GM19193 (cell line): ENCODE data around the gene FIGN.

Experiments
- POLR2A ChIP-seq: IDR thresholded peaks from 4 replicates; pipeline ENCODE4 v1.6.1; 2011; ENCODE audit not compliant: insufficient read depth, insufficient read length; ENCODE audit errors: extremely low read depth

FIGN gene

DNA sequence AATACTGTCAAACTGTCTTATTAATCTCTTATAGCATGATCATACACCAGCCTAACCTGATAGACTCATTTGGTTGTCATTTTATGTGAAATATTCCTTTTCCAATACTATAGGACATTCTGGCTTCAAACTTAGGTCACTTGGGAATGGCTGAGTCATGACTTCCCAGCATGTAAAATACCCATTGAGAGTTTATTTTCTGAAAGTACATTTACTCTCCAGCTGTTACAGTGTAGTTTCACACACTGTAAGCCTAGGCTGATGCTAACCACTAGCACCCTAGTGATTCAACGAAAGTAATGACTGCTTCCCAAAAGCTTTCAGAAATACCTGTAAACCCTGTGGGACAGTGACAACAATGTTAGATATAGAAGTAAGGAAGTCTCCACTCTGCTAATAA, 93.8 kb downstream of the FIGN start:
- TF ChIP-seq POLR2A, result no peak

DNA sequence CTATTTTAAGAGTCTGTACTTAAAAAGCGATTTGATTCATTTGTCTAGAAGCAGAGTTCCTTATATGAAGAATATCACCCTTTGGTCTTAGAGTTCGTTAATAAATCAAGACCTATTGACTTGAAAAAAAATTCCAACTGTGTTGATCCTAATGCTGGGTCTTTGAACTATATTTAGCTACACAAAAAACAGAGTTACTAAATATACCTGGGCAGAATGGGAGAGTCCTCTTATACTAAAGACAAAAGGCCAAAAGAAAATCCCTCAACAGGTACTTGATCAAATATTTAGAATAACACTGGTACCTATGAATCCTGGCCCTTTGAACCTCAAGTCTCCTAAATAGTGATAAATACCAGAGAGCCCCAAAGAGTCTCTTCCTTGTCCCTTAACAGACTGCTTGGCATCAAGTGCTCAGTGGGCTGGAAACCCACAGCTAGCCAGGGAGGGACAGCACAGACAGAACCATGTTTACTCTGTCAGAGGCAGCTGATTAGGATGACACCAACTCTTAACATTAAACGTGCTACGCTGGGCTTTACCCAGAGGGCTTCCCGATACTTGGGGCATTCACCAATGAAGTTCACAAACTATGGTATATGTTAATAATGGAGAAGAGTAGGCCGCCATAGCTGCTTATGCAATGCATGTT, 95.1 kb downstream of the FIGN start:
- no peak for TF ChIP-seq POLR2A

DNA sequence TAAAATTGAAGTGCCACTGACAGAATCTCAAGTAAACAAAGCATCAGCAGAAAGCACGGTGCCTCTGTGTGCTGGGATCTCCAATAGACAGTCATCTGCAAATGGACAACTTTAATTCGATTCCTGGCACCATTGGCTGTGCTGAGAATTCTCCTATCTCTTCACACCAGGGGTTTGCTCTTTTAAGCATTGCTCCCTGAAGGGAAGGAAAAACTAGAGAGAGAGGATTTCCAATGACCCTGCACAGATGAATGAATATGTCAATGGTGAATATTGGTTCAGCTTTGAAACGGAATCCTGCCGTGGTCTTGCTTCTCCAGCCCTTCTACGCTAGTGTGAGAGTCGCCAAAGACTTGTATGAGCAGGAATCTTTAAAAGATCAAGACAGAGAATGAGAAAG, 97.9 kb downstream of the FIGN start:
- TF ChIP-seq POLR2A, result no peak

DNA sequence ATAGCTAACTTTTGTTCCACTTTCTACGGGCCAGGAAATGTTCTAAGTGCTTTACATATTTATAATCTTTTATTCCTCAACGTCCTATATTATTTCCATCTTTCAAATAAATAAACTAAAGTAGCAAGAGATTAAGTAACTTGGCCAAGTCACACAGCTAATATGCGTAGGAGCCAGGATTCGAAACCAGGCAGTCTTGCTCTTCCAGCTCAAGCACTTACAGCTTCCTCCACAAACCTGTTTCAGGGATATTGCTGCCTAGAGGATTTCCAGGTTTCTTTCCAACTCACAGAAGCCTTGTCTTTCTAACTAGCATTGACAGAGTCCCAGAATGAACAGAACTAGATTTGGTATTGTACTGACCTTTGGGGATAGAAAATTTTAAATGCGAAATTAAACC, 102.5 kb downstream of the FIGN start:
- TF ChIP-seq POLR2A, result no peak

DNA sequence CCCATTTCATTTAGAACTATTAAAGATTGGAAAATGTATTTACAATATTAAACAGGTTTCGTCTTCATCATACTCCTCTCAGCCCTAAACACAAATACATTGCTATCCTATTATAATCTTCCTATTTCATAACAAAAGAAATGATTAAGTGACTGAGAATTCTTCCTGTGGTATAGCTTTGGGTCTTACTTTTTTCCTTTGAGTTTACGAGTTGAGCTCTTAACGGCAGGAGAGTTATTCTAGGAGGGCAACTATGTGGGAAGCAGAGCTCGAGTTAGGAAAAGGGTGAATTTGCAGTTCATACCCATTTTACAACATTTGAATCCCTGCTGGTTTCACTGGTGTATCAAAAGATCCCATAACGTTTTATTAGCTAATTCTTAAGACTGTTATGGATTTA, 105.0 kb downstream of the FIGN start:
- TF ChIP-seq POLR2A, result no peak

DNA sequence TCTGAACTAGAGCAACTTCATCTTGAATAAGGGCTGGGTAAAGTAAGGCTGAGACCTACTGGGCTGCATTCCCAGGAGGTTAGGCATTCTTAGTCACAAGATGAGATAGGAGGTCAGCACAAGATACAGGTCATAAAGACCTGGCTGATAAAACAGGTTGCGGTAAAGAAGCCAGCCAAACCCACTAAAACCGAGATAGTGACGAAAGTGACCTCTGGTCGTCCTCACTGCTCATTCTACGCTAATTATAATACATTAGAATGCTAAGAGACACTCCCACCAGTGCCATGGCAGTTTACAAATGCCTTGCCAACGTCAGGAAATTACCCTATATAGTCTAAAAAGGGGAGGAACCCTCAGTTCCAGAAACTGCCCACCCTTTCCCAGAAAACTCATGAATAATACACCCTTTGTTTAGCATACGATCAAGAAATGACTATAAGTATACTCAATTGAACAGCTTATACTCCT, 109.1 kb downstream of the FIGN start:
- TF ChIP-seq POLR2A, result no peak

DNA sequence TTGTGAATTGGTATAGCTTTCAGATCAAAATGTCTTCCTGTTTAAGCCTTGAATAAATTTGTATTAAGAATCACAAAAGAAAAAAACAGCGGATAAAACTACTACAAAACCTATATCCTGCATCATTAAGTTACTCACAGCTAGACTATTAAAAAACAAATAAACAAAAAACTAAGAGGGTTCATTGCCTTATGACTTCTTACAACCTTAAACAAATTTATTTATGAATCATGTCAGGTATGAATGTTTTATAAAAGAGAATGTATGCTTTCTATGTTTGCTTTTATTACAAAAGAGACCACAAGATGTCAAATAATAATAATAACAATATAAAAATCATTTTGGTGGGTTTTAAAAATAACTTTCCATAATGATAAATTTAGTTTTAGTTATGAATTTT, 109.6 kb downstream of the FIGN start:
- TF ChIP-seq POLR2A, result no peak

DNA sequence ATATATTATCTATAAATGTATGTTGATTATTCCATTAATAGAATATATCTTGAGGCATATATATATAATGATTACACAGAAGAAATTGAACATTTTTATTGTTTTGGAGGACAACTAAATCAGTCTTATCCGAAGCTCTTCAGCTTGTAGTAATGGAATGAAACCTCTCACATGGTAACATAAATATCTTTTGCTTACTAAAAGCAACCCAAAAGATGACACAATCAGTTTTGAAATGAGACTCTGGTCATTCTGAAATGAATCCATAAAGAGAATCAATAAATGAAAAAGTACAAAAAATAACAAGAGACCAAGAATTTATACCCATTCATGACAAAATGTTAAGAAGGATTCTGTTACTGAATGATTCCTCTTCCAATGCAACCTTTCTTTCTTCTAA, 110.2 kb downstream of the FIGN start:
- TF ChIP-seq POLR2A, result no peak

DNA sequence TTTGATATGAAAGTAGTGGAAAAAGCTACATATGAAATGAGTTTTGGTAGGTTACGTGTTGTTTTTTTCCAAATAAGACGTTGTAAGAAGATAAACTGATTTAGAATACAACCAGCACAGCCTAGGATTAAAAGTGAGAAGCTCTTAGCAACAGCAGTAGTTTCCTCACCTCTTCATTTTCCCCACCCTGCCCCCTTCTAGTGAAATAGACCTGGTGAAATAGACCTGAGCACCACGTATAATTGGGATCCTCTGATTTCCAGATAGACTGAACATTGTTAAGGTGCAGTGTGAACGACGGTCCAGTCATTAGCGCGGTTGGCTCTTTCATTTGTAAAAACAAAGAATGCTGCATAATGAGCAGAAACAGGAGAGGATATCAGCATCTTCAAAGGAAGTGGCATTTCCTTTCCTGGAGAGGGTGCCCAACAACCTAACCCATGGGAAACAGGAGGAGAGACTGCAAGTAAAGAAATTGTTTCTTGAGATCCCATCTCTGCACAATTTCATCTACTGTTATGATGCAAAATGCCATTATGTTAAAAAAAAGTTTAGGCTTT, 114.3 kb downstream of the FIGN start:
- no peak for TF ChIP-seq POLR2A

DNA sequence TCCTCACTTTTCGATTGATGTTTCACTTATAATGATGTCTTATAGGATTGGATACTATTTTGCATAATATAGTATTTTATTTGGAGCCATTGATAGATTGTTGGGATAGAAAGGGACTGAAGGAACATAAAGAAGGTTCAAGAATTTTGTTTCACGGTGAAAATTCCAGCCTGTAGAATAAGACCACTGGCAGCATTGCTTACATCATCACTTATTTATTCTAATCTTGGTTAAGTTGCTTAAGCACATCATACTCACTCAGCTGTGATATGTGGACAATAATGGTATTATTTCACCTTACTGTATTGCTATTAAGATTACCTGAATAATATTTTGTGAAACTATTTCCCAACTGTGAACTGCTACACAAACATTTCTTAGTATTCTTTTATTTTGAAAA, 118.3 kb downstream of the FIGN start:
- no peak for TF ChIP-seq POLR2A

DNA sequence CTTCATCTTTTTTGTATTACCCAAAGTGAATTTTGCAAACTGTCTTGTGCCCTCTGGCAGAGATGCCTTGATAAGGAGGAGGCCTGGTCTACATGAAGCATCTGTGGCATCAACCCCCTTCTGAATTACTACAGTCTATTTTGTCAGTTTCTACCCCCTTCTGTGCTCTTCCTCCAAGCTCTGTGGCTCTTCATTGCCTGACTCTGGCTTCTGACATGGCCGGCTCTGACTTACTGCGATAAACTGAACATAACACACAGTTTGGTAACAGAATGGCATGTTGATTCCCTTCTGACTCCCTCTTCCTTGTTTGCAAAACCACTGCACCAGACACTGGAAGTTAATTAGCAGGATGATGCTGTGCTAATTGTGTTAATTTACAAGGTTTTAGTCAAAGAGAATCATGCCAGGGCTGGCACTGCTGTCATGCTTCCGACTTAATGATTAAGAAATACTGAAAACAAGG, 122.5 kb downstream of the FIGN start:
- TF ChIP-seq POLR2A, result no peak

DNA sequence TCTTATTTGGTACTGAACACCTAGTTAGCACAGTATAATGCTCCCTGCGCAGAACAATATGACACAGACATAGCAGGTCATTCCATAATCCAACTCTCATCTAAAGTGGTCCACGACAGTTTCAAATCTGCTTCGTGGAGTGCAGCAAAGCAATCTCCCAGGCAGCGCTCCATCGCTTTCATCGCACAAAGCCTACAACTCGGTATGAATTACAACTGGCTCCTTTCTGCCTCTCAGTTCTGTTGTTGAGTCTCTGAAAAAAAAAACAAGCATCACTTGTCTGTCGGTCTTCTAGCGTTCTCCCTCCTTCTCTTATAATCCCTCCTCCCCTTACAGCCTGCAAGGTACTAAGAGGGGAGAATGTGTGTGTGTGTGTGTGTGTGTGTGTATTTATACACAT, 123.5 kb downstream of the FIGN start:
- TF ChIP-seq POLR2A, result no peak

DNA sequence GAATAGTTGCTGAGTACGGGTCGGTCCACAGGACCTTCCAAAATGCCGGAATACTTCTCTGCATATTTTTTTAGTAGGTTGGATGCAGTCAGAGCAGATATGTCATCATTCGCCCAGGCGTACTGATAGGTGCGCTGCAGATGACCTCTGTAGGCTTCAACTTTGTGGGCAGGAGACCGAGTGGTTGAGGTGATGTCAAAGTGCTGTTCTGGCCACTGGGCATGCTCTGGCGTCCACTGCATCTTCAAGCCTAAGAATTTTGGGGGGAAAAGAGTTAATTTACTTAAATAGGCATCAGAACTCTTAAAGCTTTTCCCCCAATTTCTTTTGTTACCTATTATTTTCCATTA, 124.3 kb downstream of the FIGN start:
- no peak for TF ChIP-seq POLR2A

DNA sequence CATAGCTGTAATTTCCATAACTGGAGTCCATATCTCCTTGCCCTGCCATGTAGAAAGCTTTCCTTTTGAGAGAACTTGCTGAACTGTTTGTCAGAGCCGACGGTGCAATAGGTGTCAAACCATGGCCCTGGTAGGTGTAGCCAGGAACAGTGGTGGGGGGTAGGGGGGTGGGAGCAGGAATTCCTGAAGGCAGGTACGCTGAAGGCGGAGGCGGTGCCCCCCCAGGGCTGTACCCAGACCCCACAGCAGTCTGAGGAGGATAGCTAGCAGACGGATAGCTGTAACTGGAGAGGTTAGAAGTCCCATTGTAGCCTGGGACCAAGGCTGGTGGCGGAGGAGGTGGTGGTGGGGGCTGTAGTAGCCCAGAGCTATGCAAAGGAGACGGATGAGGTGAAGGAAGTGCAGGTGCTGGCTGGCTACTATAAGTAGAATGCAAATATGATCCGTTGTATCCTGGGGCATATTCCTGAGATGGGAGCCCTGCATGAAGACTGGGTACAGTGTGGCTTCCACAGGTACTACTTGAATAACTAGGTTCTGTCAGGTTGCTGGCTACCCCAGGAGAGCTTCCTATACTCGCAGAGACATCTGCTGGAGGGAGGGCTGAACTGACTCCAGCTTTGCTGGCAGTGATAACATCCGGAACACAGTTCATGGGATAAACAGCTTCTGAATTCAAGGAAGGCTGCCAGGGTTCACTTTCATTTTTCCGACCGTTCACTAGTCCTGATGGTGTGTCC, 124.8 kb downstream of the FIGN start:
- TF ChIP-seq POLR2A, result no peak

DNA sequence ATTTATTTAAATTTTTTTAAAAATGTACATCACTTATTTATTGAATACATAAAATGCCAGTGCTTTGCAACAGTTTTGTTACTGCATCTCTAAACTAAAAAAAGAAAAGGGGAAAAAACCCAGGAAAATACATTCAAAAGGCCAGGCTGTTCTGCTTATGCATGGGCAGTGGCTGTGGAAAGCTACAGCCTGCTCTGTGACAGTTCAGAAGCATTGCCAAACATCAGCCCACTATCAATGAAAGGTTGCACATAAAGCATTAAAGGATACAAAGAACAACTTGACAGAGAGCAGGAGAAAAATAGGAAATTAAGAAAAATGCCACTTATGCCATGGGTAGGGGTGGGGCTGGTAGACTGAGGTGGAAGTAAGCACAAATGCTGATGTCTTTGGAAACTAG, 128.2 kb downstream of the FIGN start:
- no peak for TF ChIP-seq POLR2A

DNA sequence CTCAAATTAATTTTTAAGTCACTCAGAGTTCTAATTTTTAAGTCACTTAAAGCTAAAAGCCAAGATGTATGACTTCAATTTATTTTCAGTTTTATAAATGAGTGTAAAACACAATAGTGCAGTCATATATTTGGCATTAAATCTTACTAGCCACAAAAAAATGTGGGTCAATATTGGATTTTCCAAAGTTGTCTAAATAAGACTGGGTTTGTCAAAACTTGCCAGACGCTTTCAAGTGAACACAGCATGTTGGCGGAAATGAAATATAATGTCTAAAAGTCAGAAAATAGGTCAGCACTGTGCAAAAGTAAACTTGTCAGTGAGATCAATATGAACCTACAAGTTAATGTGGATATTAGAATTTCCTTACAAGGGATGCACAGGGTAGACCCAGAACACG, 128.9 kb downstream of the FIGN start:
- TF ChIP-seq POLR2A, result no peak
